Measurements from ENCODE around the gene ASIC3. TPM values are rescaled to one million over a fixed set of nuclear protein-coding genes. Genes with fewer than 3 reads are reported as not detected.

The ASIC3 gene
- 5.9 TPM for polyA plus RNA-seq (2012; ENCODE audit: insufficient read depth, insufficient read length, low read depth)

DNA sequence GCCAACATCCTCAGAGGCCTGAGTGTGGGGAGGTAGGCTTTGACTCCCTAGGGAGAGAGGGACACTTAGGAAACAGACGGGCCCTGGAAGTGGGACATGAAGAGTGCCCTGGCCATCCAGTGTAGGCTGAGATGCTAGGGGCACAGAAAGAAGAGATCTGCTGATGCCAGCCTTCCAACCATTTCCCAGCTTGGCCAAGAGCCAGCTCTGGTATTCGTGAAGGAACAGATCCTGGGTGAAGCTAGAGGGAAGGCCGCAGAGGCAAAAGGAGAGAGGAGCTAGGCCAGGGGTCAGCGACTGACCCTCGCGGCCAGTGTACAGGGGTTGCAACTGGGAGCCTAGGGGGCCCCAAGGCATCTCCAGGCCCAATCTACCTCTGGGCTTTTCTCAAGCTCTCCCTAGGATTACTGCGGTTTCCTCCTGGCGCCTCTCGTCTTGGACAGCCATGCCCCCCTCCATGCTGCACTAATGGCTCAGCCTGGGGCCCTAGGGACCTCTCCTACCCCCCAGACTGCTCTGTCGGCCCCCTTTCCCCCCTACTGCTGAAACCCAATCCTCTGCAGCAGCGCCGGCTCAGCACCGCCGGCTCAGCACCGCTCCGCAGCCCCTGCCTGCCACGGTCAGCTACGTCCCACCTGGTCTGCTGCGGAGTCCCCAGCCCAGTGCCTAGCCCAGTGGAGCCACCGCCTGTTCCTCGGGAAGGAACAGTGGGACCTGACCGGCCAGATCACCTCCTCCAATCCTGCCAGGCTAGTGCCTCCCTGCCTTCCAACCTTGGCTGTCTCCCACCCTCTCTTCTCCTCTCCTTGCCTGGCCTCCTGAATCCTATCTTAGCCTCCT is at the start of gene ASIC3:
ASIC3 (plus strand) TSS at position 556 of the 840 bp plus-strand sequence. CDS start 355 bp downstream, outside the sequence.
- Histone ChIP-seq H3K4me3 (ENCODE audit: low read depth, low read length) (no peak within 1 kb of the TSS), H3K27me3 (no peaks in the 10 kb centered on the region), H3K9me3 (no peaks in the 10 kb centered on the region), H3K36me3 (peaks cover 7% of the 10 kb centered on the region; the same call in 1 of the 2 replicates), H3K4me1 (peaks cover 34% of the 10 kb centered on the region)
- no peak for DNase-seq
- TF ChIP-seq, protein P1, sequence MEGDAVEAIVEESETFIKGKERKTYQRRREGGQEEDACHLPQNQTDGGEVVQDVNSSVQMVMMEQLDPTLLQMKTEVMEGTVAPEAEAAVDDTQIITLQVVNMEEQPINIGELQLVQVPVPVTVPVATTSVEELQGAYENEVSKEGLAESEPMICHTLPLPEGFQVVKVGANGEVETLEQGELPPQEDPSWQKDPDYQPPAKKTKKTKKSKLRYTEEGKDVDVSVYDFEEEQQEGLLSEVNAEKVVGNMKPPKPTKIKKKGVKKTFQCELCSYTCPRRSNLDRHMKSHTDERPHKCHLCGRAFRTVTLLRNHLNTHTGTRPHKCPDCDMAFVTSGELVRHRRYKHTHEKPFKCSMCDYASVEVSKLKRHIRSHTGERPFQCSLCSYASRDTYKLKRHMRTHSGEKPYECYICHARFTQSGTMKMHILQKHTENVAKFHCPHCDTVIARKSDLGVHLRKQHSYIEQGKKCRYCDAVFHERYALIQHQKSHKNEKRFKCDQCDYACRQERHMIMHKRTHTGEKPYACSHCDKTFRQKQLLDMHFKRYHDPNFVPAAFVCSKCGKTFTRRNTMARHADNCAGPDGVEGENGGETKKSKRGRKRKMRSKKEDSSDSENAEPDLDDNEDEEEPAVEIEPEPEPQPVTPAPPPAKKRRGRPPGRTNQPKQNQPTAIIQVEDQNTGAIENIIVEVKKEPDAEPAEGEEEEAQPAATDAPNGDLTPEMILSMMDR (IDR thresholded peaks at IDR 0.05; ENCODE audit: low read depth, low read length): no peak

DNA sequence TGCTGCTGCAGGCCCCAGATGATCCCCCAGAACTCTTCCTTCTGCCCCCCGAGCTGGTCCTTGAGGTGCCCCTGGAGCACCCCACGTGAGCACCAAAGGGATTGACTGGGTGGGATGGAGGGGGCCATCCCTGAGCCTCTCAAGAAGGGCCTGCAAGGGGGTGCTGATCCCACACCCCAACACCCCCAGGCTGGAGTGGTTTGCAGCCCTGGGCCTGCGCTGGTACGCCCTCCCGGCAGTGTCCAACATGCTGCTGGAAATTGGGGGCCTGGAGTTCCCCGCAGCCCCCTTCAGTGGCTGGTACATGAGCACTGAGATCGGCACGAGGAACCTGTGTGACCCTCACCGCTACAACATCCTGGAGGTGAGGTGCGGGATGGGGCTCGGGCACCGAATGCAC is 49.3 kb upstream of the ASIC3 start:
- H3K27me3 ChIP-seq: no peaks in the 10 kb centered on the region
- DNase-seq: no peak
- H3K4me3 ChIP-seq (ENCODE audit: low read depth, low read length): no peak overlapping the region
- H3K36me3 ChIP-seq: no peaks in the 10 kb centered on the region
- TF ChIP-seq, protein P1 (IDR thresholded peaks at IDR 0.05; ENCODE audit: low read depth, low read length): no peak
- peaks cover 9% of the 10 kb centered on the region for H3K4me1 ChIP-seq
- H3K9me3 ChIP-seq: no peaks in the 10 kb centered on the region

DNA sequence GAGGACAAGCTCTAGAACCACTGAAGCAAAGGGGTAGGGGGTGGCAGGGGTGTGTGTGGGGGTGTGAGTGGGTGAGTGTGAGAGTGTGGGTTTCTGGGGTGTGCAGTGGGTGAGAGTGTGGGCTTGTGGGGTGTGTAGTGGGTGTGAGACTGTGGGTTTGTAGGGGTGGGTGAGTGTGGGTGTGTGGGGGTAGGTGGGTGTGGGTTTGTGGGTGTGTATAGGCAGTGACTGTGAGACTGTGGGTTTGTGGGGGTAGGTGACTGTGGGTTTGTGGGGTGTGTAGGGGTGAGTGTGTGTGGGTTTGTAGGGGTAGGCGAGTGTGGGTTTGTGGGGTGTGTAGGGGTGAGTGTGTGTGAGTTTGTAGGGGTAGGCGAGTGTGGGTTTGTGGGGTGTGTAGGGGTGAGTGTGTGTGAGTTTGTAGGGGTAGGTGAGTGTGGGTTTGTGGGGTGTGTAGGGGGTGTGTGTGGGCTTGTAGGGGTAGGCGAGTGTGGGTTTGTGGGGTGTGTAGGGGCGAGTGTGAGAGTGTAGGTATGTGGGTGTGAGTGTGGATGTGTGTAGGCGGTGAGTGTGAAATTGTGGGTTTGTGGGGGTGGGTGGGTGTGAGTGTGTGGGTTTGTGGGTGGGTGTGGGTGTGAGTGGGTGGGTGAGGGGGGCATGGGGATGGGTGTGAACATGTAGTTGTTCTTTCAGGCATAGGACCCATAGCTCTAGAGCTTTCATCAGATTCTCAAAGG is 48.7 kb upstream of the ASIC3 start:
- TF ChIP-seq, protein P1 (IDR thresholded peaks at IDR 0.05; ENCODE audit: low read depth, low read length): no peak
- Histone ChIP-seq H3K9me3 (no peaks in the 10 kb centered on the region), H3K4me1 (peaks cover 5% of the 10 kb centered on the region), H3K36me3 (no peaks in the 10 kb centered on the region), H3K4me3 (ENCODE audit: low read depth, low read length) (no peak overlapping the region), H3K27me3 (no peaks in the 10 kb centered on the region)
- no peak for DNase-seq

DNA sequence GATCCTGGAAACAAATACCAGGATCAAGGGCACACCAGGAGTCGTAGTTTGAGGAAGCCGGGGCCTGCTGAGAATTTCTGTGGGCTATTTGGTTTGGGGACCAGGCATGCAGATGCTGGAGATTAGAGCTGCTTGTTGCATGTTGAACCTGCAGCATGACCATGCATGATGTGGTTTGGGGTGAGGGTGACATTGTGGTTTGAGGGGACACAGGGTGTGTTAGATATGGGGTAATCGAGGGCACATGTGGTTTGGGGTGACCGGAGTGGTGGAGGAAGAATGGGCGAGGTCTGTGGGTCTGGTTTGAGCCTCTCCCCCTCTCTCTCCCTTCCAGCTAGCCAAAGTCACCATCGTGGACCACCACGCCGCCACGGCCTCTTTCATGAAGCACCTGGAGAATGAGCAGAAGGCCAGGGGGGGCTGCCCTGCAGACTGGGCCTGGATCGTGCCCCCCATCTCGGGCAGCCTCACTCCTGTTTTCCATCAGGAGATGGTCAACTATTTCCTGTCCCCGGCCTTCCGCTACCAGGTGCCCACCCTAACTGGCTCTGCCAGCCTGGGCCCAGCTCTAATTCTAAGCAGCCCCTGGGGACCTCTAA is 47.3 kb upstream of the ASIC3 start:
- Histone ChIP-seq H3K9me3 (no peaks in the 10 kb centered on the region), H3K27me3 (no peaks in the 10 kb centered on the region), H3K4me1 (no peaks in the 10 kb centered on the region), H3K36me3 (no peaks in the 10 kb centered on the region), H3K4me3 (ENCODE audit: low read depth, low read length) (no peak overlapping the region)
- TF ChIP-seq, protein P1 (IDR thresholded peaks at IDR 0.05; ENCODE audit: low read depth, low read length): no peak
- DNase-seq: no peak

DNA sequence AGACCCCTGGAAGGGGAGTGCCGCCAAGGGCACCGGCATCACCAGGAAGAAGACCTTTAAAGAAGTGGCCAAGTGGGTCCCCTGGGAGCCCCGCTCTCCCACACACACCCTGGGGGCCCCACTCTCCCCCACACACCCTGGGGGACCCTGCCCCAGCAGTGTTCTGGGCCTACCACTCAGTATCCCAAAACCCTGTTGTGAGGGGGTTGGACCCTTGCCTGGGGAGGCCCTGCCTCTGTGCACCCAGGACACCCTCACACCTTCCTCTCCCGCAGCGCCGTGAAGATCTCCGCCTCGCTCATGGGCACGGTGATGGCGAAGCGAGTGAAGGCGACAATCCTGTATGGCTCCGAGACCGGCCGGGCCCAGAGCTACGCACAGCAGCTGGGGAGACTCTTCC is 46.8 kb upstream of the ASIC3 start:
- no peak for DNase-seq
- TF ChIP-seq, protein P1 (IDR thresholded peaks at IDR 0.05; ENCODE audit: low read depth, low read length): no peak
- H3K36me3 ChIP-seq: no peaks in the 10 kb centered on the region
- no peaks in the 10 kb centered on the region for H3K9me3 ChIP-seq
- no peak overlapping the region for H3K4me3 ChIP-seq (ENCODE audit: low read depth, low read length)
- no peaks in the 10 kb centered on the region for H3K4me1 ChIP-seq
- no peaks in the 10 kb centered on the region for H3K27me3 ChIP-seq

Measured in BE2C (cell line).